NCI-H2107 treated with DMSO at 0.1 percent for 48 hours (cell line): ENCODE measurements around the gene FBLN1.
"Not testable (repeated sequence)": the region's sequence is repeated elsewhere in the genome, so short reads cannot be mapped to it uniquely, and the experiment has no call there.

ENCODE experiments used
- DNase-seq: peaks from one replicate; lab custom pipeline; 2025; ENCODE audit not compliant: unreplicated experiment; lab: John Stamatoyannopoulos, UW

The FBLN1 gene, protein sequence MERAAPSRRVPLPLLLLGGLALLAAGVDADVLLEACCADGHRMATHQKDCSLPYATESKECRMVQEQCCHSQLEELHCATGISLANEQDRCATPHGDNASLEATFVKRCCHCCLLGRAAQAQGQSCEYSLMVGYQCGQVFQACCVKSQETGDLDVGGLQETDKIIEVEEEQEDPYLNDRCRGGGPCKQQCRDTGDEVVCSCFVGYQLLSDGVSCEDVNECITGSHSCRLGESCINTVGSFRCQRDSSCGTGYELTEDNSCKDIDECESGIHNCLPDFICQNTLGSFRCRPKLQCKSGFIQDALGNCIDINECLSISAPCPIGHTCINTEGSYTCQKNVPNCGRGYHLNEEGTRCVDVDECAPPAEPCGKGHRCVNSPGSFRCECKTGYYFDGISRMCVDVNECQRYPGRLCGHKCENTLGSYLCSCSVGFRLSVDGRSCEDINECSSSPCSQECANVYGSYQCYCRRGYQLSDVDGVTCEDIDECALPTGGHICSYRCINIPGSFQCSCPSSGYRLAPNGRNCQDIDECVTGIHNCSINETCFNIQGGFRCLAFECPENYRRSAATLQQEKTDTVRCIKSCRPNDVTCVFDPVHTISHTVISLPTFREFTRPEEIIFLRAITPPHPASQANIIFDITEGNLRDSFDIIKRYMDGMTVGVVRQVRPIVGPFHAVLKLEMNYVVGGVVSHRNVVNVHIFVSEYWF

DNA sequence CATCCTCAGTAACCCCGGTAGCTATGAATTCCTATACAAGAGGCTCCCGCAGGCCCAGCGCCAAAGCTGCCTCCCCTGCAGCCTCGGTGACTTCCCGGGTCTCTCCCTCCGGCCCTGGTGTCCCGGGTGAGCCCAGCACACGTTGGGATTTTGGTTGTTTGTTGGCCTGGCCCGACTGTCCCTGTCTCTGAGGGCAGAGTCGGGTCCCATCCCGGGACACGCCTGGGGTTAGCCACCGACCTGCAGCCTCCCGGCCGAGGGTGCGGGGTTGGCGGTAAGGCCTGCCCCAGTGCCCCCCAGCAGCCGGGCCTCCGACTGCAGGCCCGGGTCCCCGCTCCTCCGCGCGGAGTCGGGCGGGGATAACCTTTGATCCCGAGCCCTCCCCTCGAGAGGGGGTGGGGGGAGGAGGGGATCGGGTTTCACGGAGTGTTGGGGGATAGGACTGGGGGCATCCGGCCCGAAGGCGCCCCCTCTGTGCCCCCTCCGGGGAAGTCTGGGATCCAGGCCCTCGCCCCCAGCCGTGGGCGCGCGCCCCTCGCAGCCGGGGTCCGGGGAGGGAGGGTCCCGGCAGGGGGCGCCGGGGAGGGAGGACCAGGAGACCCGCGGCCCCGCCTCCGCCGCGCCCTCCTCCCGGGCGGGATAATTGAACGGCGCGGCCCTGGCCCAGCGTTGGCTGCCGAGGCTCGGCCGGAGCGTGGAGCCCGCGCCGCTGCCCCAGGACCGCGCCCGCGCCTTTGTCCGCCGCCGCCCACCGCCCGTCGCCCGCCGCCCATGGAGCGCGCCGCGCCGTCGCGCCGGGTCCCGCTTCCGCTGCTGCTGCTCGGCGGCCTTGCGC is at the start of gene FBLN1:
Gene FBLN1 (plus strand): TSS at position 669 of the 835 bp plus-strand sequence. CDS start 103 bp downstream, at position 772.
- no peak for DNase-seq

DNA sequence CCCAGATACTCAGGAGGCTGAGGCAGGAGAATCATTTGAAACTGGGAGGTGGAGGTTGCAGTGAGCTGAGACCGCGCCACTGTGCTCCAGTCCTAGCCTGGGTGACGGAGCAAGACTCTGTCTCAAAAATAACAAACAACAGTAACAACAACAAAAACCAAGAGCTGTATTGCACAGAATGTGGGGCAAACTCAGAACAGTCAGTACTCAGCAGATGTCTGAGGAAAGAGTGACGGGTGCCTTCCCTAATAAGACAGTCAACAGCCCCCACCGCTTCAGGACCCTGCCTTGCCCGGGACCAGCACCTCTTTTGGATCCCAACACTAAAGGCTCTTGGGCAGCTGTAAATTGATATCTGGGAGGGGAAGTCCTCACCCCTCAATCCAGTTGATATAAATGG is 48.9 kb upstream of the FBLN1 start:
- no peak for DNase-seq

DNA sequence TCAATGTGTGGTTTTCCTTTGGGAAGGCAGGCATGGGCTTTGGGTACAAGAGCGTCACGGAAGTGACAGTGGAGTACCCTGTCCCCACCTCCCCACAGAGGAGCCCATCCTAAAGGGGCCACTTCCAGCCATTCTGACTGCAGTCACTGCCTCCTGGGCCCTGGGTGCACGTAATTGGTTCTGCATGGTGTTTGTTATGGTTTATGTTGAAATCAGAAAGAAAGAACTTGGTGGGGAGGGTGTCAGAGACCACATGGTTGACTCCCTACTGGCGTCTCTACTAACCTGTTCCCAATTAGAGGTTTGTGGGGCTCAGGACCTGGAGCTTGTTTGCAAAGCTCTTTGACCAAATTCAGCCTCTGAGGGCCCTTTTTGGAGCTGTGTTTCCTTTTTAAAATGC is 48.4 kb upstream of the FBLN1 start:
- DNase-seq = no peak

DNA sequence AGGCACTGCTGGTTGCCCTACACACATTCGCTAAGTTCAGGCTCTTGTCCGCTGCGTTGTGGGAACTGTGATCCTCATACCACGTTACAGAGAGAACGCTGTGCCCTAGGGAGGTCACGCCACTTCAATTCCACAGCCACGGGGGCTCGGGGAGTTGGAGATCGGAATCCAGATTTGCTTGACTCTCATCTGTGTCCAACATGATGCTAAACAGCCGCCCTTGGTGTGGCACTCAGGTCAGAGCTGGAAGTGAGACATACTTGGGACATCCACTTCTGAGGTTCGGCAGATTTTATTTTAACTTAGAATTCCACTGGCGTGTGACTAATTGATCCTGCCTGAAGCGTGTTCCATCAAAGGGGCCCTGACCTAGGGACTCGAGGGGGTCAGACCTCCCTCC is 47.5 kb upstream of the FBLN1 start:
- no peak for DNase-seq

DNA sequence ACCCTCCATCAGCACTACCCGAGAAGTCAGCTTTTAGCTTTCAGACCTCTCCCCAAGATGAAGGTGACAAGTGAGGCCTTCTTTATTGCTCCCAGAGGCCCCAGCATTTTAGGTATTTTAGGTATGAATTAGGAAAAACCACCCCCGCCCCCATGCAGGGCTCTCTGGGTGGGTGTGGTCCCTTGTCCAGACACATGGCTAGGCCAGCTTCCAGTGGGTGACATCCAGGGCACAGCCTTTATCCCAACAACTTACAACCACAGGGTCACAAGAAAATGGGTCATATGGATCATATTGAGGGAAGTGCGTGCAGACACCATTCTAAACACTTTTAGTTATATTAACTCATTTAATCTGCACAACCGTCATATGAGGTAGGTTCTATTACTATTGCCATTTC is 47.1 kb upstream of the FBLN1 start:
- no peak for DNase-seq

DNA sequence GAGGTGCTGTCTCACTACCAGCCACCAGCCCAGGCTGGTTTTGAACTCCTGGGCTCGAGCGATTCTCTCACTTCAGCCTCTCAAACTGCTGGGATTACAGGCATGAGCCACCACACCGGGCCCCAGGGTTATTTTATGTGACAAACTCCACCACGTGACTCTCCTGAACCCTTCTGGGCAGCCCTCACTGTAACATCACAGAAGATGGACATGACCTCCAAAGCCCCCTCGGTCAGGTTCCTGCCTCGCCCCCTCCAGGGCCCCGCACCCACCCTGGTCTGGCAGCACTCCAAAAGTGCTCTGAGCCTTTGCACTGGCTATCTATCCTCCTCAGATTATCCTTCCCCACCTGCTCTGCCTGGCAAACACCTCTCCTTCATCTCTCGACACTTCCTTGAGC is 45.9 kb upstream of the FBLN1 start:
- no peak for DNase-seq

DNA sequence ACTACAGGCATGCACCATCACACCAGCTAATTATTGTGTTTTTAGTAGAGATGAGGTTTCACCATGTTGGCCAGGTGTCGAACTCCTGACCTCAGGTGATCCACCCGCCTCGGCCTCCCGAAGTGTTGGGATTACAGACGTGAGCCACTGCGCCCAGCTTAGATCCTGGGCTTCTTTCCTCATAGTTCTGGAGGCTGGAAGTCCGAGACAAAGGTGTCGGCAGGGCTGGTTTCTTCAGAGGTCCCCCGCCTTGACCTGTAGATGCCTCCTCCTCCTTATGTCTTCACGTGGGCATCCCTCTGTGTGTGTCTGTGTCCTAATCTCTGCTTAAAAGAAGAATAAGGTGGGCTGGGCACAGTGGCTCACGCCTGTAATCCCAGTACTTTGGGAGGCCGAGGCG is 44.2 kb upstream of the FBLN1 start:
- DNase-seq = no peak

DNA sequence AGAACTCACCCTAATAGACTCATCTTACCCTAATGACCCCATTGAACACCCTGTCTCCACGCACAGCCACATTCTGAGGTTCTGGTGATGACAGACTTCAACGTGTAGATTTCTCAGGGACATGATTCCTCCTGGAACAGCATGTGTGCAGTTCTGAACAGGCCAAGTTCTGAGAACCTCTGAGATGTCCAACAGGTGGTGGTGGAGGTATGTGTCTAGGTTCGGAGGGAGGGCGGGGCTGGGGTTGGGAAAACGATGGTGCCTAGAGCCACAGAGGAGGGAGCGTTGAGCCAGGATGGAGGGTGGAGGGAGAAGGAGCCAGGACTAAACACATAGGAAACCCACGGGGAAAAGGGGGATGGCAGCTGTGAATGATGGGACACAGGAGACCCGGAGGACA is 43.4 kb upstream of the FBLN1 start:
- DNase-seq = no peak

DNA sequence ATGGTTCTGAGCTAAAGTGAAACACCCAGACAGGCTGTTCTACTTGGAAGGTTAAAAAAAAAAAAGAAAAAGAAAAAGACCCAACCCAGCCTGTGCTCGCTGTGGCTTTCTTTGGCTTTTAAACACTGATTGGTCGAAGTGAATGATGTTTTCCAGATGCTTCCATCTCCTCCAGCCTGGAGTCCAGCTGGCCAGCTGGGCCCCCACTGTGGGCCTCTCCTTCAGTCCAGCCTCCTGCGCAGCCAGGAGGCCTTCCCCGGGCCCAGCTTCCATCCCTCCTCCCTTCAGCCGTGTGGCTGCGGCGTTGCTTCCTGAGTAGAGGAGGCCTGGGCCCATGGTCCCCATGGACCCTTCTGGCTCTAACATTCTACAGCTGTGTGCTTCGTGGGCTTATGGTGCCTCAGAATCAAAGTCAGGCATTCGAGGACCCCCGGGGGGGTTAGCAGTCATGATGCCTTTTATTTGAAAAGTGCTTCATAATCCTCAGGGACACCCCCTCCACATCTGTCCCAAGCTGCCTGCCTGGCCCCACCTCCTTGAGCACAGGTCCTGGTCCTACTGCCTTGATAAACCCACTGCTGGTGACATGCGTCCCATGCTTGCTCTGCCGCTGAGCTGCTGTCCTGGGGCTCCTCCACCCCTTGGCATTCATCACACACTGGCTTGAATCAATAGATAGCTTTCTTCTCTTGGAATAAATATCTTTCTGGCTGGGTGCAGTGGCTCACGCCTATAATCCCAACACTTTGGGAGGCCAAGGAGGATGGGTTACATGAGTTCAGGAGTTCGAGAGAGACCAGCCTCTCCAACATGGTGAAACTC is 42.2 kb upstream of the FBLN1 start:
- DNase-seq = no peak

DNA sequence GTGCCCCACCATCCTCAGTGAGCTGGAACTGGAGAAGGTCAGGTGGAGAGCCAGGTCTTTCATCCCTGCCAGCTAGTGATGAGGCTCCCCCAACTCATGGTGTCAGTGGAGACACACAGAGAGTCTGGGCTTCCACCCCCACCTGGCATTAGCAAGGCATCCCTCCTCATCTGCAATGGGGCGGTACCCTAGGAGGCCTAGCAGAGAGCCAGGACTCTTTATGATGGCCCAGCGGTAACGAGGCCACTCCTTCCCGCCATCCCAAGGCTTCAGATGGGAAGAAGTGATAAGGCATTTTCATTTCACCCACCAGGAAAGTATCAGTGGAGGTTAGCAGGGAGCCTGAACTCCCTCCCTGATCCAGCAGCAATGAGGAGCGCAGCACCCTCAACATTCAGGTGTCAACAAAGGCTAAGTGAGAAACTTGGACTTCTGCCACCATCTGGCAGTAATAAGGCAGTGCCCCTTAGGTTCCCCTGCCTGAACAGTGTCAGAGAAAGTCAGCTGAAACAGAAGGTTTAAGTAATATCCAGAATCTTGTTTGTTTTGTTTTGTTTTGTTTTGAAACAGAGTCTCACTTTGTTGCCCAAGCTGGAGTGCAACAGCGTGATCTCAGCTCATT is 40.5 kb upstream of the FBLN1 start:
- DNase-seq = no peak

DNA sequence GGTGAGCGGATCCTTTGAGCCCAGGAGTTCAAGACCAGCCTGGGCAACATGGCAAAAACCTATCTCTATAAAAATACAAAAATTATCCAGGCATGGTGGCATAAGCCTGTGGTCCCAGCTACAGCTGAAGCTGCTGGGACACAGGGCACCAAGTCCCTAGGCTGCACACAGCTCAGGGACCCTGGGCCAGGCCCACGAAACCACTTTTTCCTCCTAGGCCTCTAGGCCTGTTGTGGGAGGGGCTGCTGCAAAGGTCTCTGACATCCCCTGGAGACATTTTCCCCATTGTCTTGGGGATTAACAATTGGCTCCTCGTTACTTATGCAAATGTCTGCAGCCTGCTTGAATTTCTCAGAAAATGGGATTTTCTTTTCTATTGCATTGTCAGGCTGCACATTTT is 39.0 kb upstream of the FBLN1 start:
- not testable (repeated sequence) for DNase-seq

DNA sequence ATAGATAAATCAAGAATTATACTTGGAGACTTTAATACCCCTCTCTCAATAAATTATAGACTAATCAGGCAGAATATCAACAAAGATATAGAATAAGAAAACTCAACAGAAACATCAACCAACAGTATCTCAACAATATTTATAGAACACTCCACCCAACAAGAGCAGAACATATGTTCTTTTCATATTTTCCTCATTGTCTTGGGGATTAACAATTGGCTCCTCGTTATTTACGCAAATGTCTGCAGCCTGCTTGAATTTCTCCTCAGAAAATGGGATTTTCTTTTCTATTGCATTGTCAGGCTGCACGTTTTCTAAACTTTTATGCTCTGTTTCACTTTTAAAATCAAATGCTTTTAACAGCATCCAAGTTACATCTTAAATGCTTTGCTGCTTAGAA is 37.0 kb upstream of the FBLN1 start:
- DNase-seq = no peak

DNA sequence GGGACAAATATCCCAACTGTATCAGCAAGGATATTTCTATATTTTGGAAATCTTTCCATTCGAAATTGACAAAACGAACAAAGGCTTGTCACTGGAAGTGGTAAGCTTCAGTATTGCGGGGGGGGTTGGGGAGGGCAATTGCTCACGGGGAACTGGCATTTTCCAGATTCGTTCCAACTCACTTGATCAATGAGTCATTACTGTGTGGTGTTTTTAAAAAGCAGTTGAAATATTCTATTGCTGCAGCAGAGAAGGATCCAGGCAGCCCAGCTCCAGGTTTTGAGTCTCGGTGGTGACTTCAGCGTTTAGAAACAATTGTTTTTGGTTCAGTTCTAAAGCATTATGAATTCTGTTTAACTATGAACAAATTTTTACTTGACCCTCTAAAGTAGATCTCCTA is 33.8 kb upstream of the FBLN1 start:
- DNase-seq = no peak

DNA sequence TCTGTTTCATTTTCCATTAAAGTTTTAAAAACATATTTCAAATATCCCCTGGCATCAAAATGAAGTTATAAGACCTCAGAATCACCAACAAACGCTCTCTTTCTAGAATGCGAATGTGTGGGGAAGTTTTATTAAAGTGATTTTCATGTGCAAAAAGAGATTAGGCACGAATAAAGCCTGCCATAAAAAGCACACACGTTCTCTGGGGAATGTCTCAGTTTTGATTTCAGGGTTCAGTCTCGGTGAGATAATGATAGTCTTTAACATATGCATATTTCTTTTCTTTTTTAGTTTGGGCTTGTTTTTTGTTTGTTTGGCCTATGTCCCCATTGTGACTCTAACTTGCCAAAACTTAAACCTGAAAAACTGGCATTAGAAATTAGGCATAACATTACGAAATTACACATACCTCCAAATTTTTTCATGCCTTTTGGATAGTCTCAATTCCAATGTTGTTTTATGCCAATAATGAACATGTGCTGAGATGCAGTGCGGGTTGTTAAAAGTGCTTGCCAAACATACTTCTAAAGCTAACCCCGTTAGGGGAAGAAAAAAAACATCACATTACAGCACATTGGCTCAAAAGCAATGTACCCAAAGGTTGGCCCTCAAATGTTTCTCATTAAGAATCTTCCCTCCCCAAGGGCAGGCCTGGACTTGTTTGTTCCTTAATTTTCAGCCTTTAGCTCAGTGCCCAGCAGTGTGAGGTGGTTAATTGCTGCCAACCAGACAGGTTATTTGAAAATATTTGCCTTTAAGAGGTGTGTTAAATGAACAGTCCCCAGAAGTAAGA is 33.2 kb upstream of the FBLN1 start:
- no peak for DNase-seq

DNA sequence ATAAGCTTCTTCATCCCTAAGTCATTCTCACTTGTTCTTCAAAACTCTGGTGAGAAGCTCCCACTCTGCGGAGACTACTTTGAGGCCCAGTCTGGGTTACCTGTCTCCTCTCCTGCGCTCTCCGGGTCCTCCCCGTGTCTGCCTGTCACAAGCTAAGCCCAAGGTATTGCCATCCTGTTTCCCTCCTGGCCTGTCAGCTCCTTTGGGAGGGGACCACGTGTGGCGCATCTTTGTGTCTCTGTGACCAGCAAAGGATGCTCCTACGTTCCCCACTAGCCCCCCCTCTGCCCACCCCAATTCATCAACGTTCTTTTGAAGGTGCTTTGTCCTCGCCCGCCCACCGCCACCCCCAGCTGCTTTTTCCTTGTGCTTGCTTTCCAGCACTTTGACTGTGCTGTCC is 31.8 kb upstream of the FBLN1 start:
- DNase-seq = no peak

DNA sequence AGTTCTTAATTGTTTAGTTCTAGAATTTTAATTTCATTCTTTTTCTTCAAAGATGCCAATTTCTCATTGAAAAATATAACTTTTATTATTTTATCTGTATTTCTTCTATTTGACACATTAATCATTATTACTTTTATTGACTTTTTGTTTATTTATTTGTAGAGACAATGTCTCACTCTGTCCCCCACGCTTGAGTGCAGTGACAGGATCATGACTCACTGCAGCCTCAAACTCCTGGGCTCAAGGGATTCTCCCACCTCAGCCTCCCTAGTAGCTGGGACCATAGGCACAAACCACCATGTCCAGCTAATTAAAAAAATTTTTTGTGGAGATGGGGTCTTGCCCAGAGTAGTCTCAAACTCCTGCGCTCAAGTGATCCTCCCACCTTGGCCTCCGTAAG is 30.3 kb upstream of the FBLN1 start:
- no peak for DNase-seq

DNA sequence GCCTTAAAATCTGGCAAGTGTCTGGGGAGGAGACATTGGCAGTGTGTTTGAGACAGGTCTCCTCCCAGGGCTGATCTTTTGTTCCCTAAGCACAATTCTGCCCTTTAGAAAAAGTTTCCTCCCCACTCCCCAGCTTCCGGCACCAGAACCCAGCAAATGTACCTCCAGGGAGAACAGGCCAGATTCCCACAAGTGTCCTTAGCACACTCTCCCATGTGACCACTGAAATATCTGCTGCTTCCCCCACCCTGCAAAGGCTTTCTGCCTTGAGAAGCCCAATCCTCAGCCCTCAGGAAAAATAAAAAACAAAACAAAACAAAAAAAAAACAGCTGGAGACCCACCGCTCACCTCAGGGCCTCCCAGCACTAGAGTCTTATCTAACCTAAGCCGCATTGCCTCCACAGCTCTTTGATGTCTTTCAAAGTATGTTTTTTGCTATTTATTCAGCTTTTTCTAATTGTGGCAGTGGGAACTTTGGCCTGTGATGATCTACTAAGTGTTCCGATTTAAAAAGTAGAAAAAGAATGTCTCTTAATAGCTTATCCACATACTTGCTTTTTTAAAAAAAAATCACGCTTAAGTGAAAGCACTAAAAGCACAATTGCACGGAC is 29.0 kb upstream of the FBLN1 start:
- DNase-seq = no peak

DNA sequence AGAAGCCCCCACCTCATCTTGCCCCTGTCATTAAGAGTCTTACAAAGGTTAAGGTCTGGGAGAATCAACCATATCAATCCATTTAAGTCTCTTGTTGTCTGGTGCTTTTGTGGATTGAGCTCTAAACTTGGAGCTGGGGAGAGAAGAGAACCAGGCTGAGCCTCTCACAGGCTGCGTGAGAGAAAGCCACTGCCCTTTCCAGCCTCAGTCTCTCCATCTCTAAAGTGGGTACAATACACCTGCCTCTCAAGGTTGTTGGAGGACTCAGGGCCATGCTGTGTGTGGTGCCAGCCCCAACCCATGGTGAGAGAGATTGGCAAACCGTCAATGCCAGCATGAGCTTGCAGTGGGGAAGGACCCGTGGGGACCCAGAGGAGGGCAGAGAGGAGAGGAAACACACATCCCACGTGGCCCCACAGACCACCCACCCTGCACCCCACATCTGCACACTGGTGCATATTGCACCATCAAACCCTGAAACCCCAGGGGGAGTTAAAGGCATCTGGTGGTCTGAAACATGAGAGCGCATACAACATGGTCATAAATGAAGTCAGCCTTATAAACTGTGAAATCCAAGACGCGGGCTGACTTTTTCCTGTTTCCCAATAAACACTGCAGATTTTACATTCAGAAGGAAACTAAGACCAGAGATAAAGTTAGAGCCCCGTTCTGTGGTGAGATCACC is 27.5 kb upstream of the FBLN1 start:
- DNase-seq = no peak
